ENCODE results near the gene FBLIM1.

FBLIM1 gene

GRCh38 chr1:15751717-15752116 lies 6.9 kb upstream of the FBLIM1 start:
- TF ChIP-seq CTCF (IDR thresholded peaks at IDR 0.05; ENCODE audit: unreplicated experiment in 3 of 3) = no peak

GRCh38 chr1:15753776-15754175 lies 4.8 kb upstream of the FBLIM1 start:
- TF ChIP-seq CTCF (IDR thresholded peaks at IDR 0.05; ENCODE audit: unreplicated experiment in 3 of 3) = no peak
- no peaks in the 10 kb centered on the region for H3K9me3 Mint-ChIP-seq
- no peaks in the 10 kb centered on the region for H3K36me3 Mint-ChIP-seq (ENCODE audit: low read depth)
- H3K4me1 Mint-ChIP-seq = peaks cover 6% of the 10 kb centered on the region
- peak overlapping the region; percentile 36 to 56 (median 47) for H3K27ac Mint-ChIP-seq
- H3K27me3 Mint-ChIP-seq (ENCODE audit: low read depth) = peaks cover 3% of the 10 kb centered on the region
- no peak overlapping the region for H3K4me3 Mint-ChIP-seq

More at GRCh38 chr1:15751717-15752116, 6.9 kb upstream of the FBLIM1 start:
- Mint-ChIP-seq H3K4me3 (no peak overlapping the region), H3K36me3 (ENCODE audit: low read depth) (no peaks in the 10 kb centered on the region), H3K27me3 (ENCODE audit: low read depth) (peaks cover 3% of the 10 kb centered on the region), H3K9me3 (no peaks in the 10 kb centered on the region), H3K27ac (no peak overlapping the region), H3K4me1 (no peaks in the 10 kb centered on the region)

- no peak for TF ChIP-seq CTCF (IDR thresholded peaks at IDR 0.05; ENCODE audit: unreplicated experiment in 3 of 3)
- Mint-ChIP-seq H3K27me3 (ENCODE audit: low read depth) (peaks cover 3% of the 10 kb centered on the region), H3K4me1 (peaks cover 11% of the 10 kb centered on the region), H3K36me3 (ENCODE audit: low read depth) (no peaks in the 10 kb centered on the region), H3K4me3 (peak overlapping the region in 1 of 3 experiments; percentile 59), H3K9me3 (no peaks in the 10 kb centered on the region), H3K27ac (peak overlapping the region in 1 of 3 experiments; percentile 48)
Measured at GRCh38 chr1:15755021-15755645, 3.5 kb upstream of the FBLIM1 start.

GRCh38 chr1:15755646-15756040 lies 3.0 kb upstream of the FBLIM1 start:
- Mint-ChIP-seq H3K9me3 (no peaks in the 10 kb centered on the region), H3K4me3 (peak overlapping the region in 1 of 3 experiments; percentile 59), H3K36me3 (ENCODE audit: low read depth) (no peaks in the 10 kb centered on the region), H3K27me3 (ENCODE audit: low read depth) (peaks cover 3% of the 10 kb centered on the region), H3K4me1 (peaks cover 13% of the 10 kb centered on the region), H3K27ac (peak overlapping the region in 1 of 3 experiments; percentile 48)
- TF ChIP-seq CTCF (IDR thresholded peaks at IDR 0.05; ENCODE audit: unreplicated experiment in 3 of 3) = no peak

GRCh38 chr1:15756143-15757015 lies 2.2 kb upstream of the FBLIM1 start:
- H3K36me3 Mint-ChIP-seq (ENCODE audit: low read depth) = no peaks in the 10 kb centered on the region
- H3K4me1 Mint-ChIP-seq = peaks cover 21% of the 10 kb centered on the region
- peak overlapping the region; percentile 21 to 89 (median 48) for H3K4me3 Mint-ChIP-seq
- no peak for TF ChIP-seq CTCF (IDR thresholded peaks at IDR 0.05; ENCODE audit: unreplicated experiment in 3 of 3)
- H3K9me3 Mint-ChIP-seq = no peaks in the 10 kb centered on the region
- H3K27ac Mint-ChIP-seq = peak overlapping the region in 2 of 3 experiments; percentile 39 to 50
- H3K27me3 Mint-ChIP-seq (ENCODE audit: low read depth) = peaks cover 3% of the 10 kb centered on the region
